Activated naive CD4-positive, alpha-beta T cell treated with anti-CD3 and anti-CD28 coated beads, Interleukin-2, amount 50 U/mL, for 24 hours (primary cell): ENCODE results near the gene CCDC30.
A peak's percentile ranks its signal among the peaks of the same experiment; 100 is the strongest.
"Not testable (repeated sequence)": the region's sequence is repeated elsewhere in the genome, so short reads cannot be mapped to it uniquely, and the experiment has no call there.

Source experiments
- H3K27ac Mint-ChIP-seq: one replicate; pipeline ENCODE4 v1.8.0; 2021; ENCODE audit warnings: mild to moderate bottlenecking, mixed read lengths
- H3K27me3 Mint-ChIP-seq: one replicate; pipeline ENCODE4 v1.8.0; 2021; ENCODE audit warnings: mixed read lengths
- H3K36me3 Mint-ChIP-seq: one replicate; pipeline ENCODE4 v1.8.0; 2021; ENCODE audit warnings: mixed read lengths
- H3K4me1 Mint-ChIP-seq: one replicate; pipeline ENCODE4 v1.8.0; 2021; ENCODE audit warnings: mixed read lengths
- H3K4me3 Mint-ChIP-seq: one replicate; pipeline ENCODE4 v1.8.0; 2021; ENCODE audit warnings: mild to moderate bottlenecking, mixed read lengths
- H3K9me3 Mint-ChIP-seq: one replicate; pipeline ENCODE4 v1.8.0; 2021; ENCODE audit warnings: mixed read lengths

CCDC30 gene

GRCh38 chr1:42432714-42433113, 30.4 kb upstream of the CCDC30 start:
- Mint-ChIP-seq H3K27ac (no peak overlapping the region), H3K4me1 (no peaks in the 10 kb centered on the region), H3K27me3 (no peaks in the 10 kb centered on the region), H3K4me3 (no peak overlapping the region), H3K36me3 (no peaks in the 10 kb centered on the region), H3K9me3 (no peaks in the 10 kb centered on the region)

DNA sequence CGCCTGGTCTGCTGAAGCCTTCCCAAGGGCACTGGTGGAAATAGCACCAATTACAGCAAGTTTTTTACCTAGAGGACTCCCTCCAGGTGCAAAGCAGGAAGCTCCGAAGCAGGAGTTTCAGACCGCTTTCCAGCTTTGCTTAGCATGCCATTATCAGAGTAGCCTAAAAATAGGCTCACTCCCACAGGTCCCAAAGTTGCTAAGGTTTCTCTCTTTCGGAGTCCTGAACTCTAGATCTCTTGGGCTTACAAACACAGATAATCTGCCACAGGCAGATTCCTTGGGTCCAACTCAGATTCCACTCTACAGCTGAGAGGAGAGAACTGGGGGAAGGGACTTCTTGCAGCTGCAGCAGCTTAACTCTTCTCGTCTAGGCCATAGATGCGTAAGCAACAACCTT, 29.7 kb upstream of the CCDC30 start:
- no peaks in the 10 kb centered on the region for H3K27me3 Mint-ChIP-seq
- no peaks in the 10 kb centered on the region for H3K36me3 Mint-ChIP-seq
- H3K4me1 Mint-ChIP-seq, result no peaks in the 10 kb centered on the region
- H3K4me3 Mint-ChIP-seq, result no peak overlapping the region
- H3K9me3 Mint-ChIP-seq, result no peaks in the 10 kb centered on the region
- H3K27ac Mint-ChIP-seq, result no peak overlapping the region

DNA sequence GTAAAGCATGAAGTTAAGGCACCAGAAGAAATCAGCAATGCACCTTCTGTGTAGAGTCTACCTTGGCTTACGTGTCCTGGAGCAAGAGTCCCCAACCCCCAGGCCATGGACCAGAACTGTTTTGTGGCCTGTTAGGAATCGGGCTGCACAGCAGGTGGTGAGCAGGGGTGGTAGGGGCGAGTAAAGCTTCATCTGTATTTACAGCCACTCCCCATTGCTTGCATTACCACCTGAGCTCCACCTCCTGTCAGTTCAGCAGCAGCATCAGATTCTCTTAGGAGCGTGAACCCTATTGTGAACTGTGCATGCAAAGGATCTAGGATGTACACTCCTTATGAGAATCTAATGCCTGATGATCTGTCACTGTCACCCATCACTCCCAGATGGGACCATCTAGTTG, 28.7 kb upstream of the CCDC30 start:
- H3K36me3 Mint-ChIP-seq, result no peaks in the 10 kb centered on the region
- no peak overlapping the region for H3K27ac Mint-ChIP-seq
- no peaks in the 10 kb centered on the region for H3K27me3 Mint-ChIP-seq
- H3K9me3 Mint-ChIP-seq, result no peaks in the 10 kb centered on the region
- no peaks in the 10 kb centered on the region for H3K4me1 Mint-ChIP-seq
- H3K4me3 Mint-ChIP-seq, result no peak overlapping the region

GRCh38 chr1:42439940-42440339, 23.1 kb upstream of the CCDC30 start:
- Mint-ChIP-seq H3K36me3 (no peaks in the 10 kb centered on the region), H3K4me3 (no peak overlapping the region), H3K27me3 (no peaks in the 10 kb centered on the region), H3K27ac (no peak overlapping the region), H3K9me3 (no peaks in the 10 kb centered on the region), H3K4me1 (no peaks in the 10 kb centered on the region)

GRCh38 chr1:42442662-42443061, 20.4 kb upstream of the CCDC30 start:
- H3K36me3 Mint-ChIP-seq, result no peaks in the 10 kb centered on the region
- H3K9me3 Mint-ChIP-seq, result no peaks in the 10 kb centered on the region
- no peaks in the 10 kb centered on the region for H3K27me3 Mint-ChIP-seq
- H3K4me1 Mint-ChIP-seq, result no peaks in the 10 kb centered on the region
- H3K4me3 Mint-ChIP-seq, result no peak overlapping the region
- H3K27ac Mint-ChIP-seq, result no peak overlapping the region

- Mint-ChIP-seq H3K4me3 (no peak overlapping the region), H3K36me3 (no peaks in the 10 kb centered on the region), H3K27ac (no peak overlapping the region), H3K27me3 (no peaks in the 10 kb centered on the region), H3K4me1 (no peaks in the 10 kb centered on the region), H3K9me3 (no peaks in the 10 kb centered on the region)
These were observed 13.8 kb upstream of the CCDC30 start for GRCh38 chr1:42449256-42449655.

DNA sequence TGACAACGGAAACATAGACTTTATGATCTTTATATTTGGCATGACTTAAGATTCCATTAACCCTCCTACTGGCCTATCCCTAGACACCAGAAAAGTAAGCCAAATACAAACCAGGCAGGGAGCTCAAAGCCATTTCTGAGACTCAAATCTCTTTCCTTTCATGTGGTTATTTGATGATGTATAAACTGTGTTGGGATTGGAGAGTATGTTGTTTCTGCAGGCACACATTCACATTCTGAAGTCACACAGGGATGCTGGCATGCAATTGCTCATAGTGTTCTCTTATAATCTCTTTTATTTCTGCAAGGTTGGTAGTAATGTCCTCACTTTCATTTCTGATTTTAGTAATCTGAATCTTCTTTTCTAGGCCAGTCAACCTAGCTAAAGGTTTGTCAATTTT, 13.0 kb upstream of the CCDC30 start:
- Mint-ChIP-seq H3K27ac (no peak overlapping the region), H3K4me1 (no peaks in the 10 kb centered on the region), H3K36me3 (no peaks in the 10 kb centered on the region), H3K27me3 (no peaks in the 10 kb centered on the region), H3K9me3 (no peaks in the 10 kb centered on the region), H3K4me3 (no peak overlapping the region)

- Mint-ChIP-seq H3K4me3 (no peak overlapping the region), H3K36me3 (peaks cover 6% of the 10 kb centered on the region), H3K4me1 (peaks cover 20% of the 10 kb centered on the region)
These were observed 9.7 kb upstream of the CCDC30 start for GRCh38 chr1:42453386-42453785.

GRCh38 chr1:42454403-42454802, 8.7 kb upstream of the CCDC30 start:
- H3K27me3 Mint-ChIP-seq, result no peaks in the 10 kb centered on the region
- H3K27ac Mint-ChIP-seq, result no peak overlapping the region
- H3K36me3 Mint-ChIP-seq, result peaks cover 7% of the 10 kb centered on the region
- H3K4me3 Mint-ChIP-seq, result no peak overlapping the region
- peaks cover 28% of the 10 kb centered on the region for H3K4me1 Mint-ChIP-seq
- no peaks in the 10 kb centered on the region for H3K9me3 Mint-ChIP-seq

More at GRCh38 chr1:42453386-42453785, 9.7 kb upstream of the CCDC30 start:
- Mint-ChIP-seq H3K9me3 (no peaks in the 10 kb centered on the region), H3K27ac (no peak overlapping the region), H3K27me3 (no peaks in the 10 kb centered on the region)

DNA sequence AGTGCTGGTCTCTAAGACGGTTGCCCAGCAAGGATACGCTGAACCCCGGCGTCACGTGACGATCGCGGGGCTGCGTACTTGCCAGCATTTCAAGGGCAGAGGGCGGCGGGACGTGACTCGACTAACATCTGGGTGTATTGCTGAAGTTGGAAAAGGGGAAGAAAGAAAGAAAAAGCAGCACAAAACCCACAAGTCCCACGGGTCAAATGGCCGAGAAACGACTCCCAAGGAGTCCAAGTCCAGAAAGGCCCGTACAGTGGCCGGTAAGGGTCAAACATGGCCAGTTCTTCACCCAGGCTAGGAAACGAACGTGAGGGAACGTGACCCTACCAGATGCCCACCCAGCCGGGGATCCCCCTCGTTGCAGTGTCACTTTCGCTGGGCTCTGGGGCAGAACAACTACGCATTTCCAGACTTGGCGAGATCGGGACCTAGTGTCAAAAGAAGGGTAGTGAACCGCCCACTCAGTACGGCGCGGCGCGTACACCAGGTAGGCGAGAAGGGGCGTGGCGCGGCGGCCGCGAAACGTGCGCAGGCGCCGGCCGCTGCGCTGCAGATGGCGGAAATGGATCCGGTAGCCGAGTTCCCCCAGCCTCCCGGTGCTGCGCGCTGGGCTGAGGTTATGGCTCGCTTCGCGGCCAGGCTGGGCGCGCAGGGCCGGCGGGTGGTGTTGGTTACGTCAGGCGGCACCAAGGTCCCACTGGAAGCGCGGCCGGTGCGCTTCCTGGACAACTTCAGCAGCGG, 6.9 kb upstream of the CCDC30 start, which contains the start of the genes PPCS and ZMYND12:
TSS of gene PPCS (plus strand) at position 534 of the 744 bp plus-strand sequence. CDS start at position 557, 23 bp downstream.
TSS of gene ZMYND12 (minus strand) at position 13 of the 744 bp plus-strand sequence. CDS start 25 bp downstream, outside the sequence.
- Mint-ChIP-seq H3K4me1 (peaks cover 43% of the 10 kb centered on the region), H3K27ac (peak within 1 kb of the TSS; percentile 99), H3K4me3 (peak within 1 kb of the TSS; percentile 93), H3K36me3 (peaks cover 13% of the 10 kb centered on the region), H3K27me3 (no peaks in the 10 kb centered on the region), H3K9me3 (no peaks in the 10 kb centered on the region)

- Mint-ChIP-seq H3K27me3 (no peaks in the 10 kb centered on the region), H3K36me3 (peaks cover 13% of the 10 kb centered on the region), H3K4me1 (peaks cover 44% of the 10 kb centered on the region), H3K27ac (peak overlapping the region; percentile 99), H3K4me3 (peak overlapping the region; percentile 93), H3K9me3 (no peaks in the 10 kb centered on the region)
These were observed 6.4 kb upstream of the CCDC30 start for GRCh38 chr1:42456754-42457089.

- H3K9me3 Mint-ChIP-seq, result no peaks in the 10 kb centered on the region
- H3K27me3 Mint-ChIP-seq, result no peaks in the 10 kb centered on the region
- peaks cover 13% of the 10 kb centered on the region for H3K36me3 Mint-ChIP-seq
- H3K4me3 Mint-ChIP-seq, result no peak overlapping the region
- no peak overlapping the region for H3K27ac Mint-ChIP-seq
- peaks cover 61% of the 10 kb centered on the region for H3K4me1 Mint-ChIP-seq
These were observed 1.9 kb upstream of the CCDC30 start for GRCh38 chr1:42461196-42461595.

DNA sequence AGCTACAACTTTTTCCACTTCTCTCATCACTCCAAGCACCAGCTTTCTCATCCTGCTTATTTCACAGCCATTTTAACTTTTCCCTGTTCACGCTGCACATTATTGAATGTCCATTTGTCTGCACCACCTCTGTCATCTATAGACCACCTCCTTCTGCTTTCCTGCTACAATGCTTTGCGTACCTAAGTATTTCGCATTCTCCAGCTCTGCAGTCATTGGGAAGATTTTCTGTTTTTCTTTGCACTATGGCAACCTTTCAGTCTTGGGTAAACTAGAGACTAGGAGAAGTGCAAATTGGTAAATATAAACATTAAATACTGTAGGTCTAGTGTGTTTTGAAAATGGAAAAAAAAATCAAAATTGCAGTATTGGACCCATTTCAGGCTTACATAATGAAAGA, 835 bp downstream of the CCDC30 start:
- Mint-ChIP-seq H3K4me1 (peaks cover 42% of the 10 kb centered on the region), H3K4me3 (peak overlapping the region; percentile 89), H3K36me3 (peaks cover 9% of the 10 kb centered on the region), H3K9me3 (no peaks in the 10 kb centered on the region), H3K27ac (peak overlapping the region; percentile 30), H3K27me3 (no peaks in the 10 kb centered on the region)

DNA sequence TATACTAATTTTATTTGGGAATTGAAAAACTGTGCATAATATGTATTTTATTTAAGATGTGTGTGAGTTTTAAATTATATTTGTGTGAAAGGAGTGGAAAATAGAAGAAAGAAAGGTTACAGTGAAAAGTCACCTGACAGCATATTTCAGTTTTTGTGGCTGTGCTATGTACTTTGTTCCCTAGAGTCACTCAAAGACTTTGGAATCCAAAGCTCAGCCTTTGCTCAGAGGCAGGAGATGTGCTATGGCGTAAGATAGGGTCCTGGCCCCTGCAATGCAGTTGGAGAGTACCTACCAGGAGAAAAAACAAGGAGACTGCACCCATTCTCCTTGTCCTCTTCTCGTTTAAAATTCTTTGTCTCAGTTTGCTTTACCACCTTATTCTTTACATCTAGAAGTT, 2.9 kb downstream of the CCDC30 start:
- Mint-ChIP-seq H3K9me3 (no peaks in the 10 kb centered on the region), H3K27me3 (no peaks in the 10 kb centered on the region), H3K4me1 (peaks cover 24% of the 10 kb centered on the region)

DNA sequence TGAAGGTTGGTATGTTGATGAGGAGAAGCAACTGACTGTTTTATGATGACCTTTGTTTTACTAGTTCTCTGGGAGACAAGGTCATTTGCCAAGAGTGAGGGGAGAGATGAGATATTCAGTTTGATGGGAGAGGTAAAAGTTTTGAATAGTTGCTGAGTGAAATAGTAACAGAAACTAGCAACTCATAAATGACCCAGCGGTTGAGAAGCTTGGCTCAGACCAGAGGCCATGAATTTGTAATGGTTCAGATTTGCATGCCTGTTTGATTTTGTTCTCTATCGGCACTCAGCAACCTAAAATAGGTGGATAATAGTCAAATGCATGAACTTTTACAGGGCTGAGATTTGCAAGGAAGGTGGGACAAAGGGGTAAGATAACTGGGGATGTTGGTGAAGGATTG, 6.6 kb downstream of the CCDC30 start:
- Mint-ChIP-seq H3K27ac (no peak overlapping the region), H3K27me3 (no peaks in the 10 kb centered on the region), H3K36me3 (peaks cover 6% of the 10 kb centered on the region), H3K9me3 (no peaks in the 10 kb centered on the region), H3K4me3 (no peak overlapping the region), H3K4me1 (no peaks in the 10 kb centered on the region)

More for the DNA sequence above, 2.9 kb downstream of the CCDC30 start:
- Mint-ChIP-seq H3K27ac (no peak overlapping the region), H3K36me3 (peaks cover 5% of the 10 kb centered on the region), H3K4me3 (no peak overlapping the region)

DNA sequence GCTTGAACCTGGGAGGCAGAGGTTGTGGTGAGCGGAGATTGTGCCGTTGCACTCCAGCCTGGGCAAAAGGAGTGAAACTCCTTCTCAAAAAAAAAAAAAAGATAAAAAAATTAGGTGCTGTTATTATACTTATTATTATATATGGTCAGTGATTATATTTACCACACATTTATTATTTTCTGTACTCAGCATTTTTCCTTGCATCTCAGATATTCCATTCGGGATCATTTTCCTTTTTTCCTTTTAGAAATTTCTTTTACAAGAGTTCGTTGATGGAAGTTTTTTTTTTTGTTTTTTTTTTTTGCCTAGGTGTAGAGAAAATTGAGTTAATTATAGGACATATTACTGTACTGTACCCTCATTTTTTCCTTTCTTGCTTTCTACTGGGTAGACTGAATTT, 13.5 kb downstream of the CCDC30 start:
- Mint-ChIP-seq H3K9me3 (no peaks in the 10 kb centered on the region), H3K4me1 (no peaks in the 10 kb centered on the region), H3K27ac (no peak overlapping the region), H3K4me3 (no peak overlapping the region), H3K27me3 (no peaks in the 10 kb centered on the region), H3K36me3 (peaks cover 5% of the 10 kb centered on the region)

DNA sequence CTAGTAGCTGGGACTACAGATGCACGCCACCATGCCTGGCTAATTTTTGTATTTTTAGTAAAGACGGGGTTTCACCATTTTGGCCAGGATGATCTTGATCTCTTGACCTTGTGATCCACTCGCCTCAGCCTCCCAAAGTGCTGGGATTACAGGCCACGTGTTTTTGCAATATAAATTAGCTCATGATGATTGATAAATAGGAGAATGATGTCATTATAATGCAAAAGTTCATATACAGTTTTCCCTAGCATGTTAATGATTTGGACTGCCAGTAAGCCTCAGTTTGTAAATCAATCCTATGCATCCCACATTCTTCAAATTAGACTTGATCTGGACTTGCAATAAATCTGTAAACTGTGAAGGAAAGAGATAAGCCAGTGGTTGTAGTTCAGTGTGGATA, 14.3 kb downstream of the CCDC30 start:
- H3K4me1 Mint-ChIP-seq, H3K27me3 Mint-ChIP-seq, H3K9me3 Mint-ChIP-seq, H3K27ac Mint-ChIP-seq, H3K36me3 Mint-ChIP-seq, H3K4me3 Mint-ChIP-seq: not testable (repeated sequence)
